ENCODE results near the gene RFX2. TPM values are rescaled to one million over a fixed set of nuclear protein-coding genes. Genes with fewer than 3 reads are reported as not detected.

The RFX2 gene
- total and polyA plus RNA-seq, 9 of the 15 experiments (the other 6 are each of a cell fraction or from before 2014, with no cell fraction given): 3.6 to 18.7 (median 8.7) TPM

- no peak for TF ChIP-seq MEF2A (IDR thresholded peaks at IDR 0.05; ENCODE audit: control insufficient read depth, low read depth, low read length)
- TF ChIP-seq SMARCA4 (IDR thresholded peaks at IDR 0.05): peak; percentile 45; the same call in 1 of the 2 replicates
- no peak for TF ChIP-seq ZNF140 (CRISPR knock-in tag; IDR thresholded peaks at IDR 0.05)
- peak; percentile 58 for TF ChIP-seq RFX1 (IDR thresholded peaks at IDR 0.05)
- no peak for TF ChIP-seq MECOM (CRISPR knock-in tag; IDR thresholded peaks at IDR 0.05)
- TF ChIP-seq ZFP30 (CRISPR knock-in tag; IDR thresholded peaks at IDR 0.05; ENCODE audit: borderline replicate concordance): no peak
- TF ChIP-seq IRF2 (CRISPR knock-in tag; IDR thresholded peaks at IDR 0.05): no peak
- no peak for TF ChIP-seq MBD1 (CRISPR knock-in tag; IDR thresholded peaks at IDR 0.05)
- TF ChIP-seq STAT5B (CRISPR knock-in tag; IDR thresholded peaks at IDR 0.05): no peak
- TF ChIP-seq PPARD (CRISPR knock-in tag; IDR thresholded peaks at IDR 0.05): no peak
- peak; percentile 67 for TF ChIP-seq ATF3 (IDR thresholded peaks at IDR 0.05)
- TF ChIP-seq ATF3 (CRISPR knock-in tag; conservative IDR thresholded peaks at IDR 0.05): no peak
- TF ChIP-seq MGA (IDR thresholded peaks at IDR 0.05): peak; percentile 90
- no peak for TF ChIP-seq LCOR (CRISPR knock-in tag; IDR thresholded peaks at IDR 0.05)
Measured at GRCh38 chr19:6056801-6057650, 53.3 kb downstream of the RFX2 start (continued).
